ENCODE measurements around the gene MAD2L1BP. TPM values are rescaled to one million over a fixed set of nuclear protein-coding genes. Genes with fewer than 3 reads are reported as not detected.

MAD2L1BP gene
- total and polyA plus RNA-seq, 2 donors (not counting 3 experiments of a cell fraction or from before 2014, with no cell fraction given): 32.3 to 62.0 TPM

DNA sequence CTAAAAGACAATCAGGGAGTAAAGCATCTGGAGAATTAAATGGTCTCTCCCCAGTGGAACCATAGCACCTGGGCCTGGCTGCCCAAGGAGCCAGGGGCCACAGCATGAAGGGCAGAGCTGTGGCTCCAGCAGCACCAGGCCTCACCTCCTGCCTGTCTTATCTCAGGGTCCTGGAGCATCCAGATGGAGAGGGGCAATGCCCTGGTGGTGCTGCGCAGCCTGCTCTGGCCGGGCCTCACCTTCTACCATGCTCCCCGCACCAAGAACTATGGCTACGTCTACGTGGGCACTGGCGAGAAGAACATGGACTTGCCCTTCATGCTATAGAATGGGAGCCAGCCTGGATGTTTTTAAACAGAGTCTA is 35.0 kb downstream of the MAD2L1BP start:
- Histone ChIP-seq H3K4me3 (replicated peaks in 1 of 3; ENCODE audit: insufficient read depth in 1 of 3, low read depth in 1 of 3, low read length in 3 of 3) (no peak overlapping the region), H3K9me1 (replicated peaks; ENCODE audit: control insufficient read depth, extremely low read depth, insufficient read depth, low read length) (no peaks in the 10 kb centered on the region), H2AFZ (ENCODE audit: low read depth, low read length) (no peak overlapping the region), H3K4me2 (ENCODE audit: insufficient read depth, low read length) (no peak overlapping the region), H3K36me3 (ENCODE audit: control insufficient read depth in 2 of 2, extremely low read depth in 1 of 2, insufficient read depth in 2 of 2, low read length in 2 of 2) (peaks cover 2 to 32% of the 10 kb centered on the region in 2 experiments), H3K9ac (replicated peaks; ENCODE audit: extremely low read depth, insufficient read depth, low read length) (no peak overlapping the region), H3K27me3 (ENCODE audit: control insufficient read depth in 2 of 2, insufficient read depth in 2 of 2, low read length in 2 of 2) (no peaks in the 10 kb centered on the region), H3K27ac (ENCODE audit: insufficient read depth, low read depth, low read length) (no peak overlapping the region), H3K9me3 (replicated peaks; ENCODE audit: control insufficient read depth, insufficient read depth, low read length) (no peaks in the 10 kb centered on the region), H4K20me1 (replicated peaks; ENCODE audit: control insufficient read depth, extremely low read depth, insufficient read depth, low read length) (no peaks in the 10 kb centered on the region), H3K4me1 (ENCODE audit: control insufficient read depth, extremely low read depth, insufficient read depth, low read length) (peaks cover 5% of the 10 kb centered on the region), H3K79me2 (ENCODE audit: control insufficient read depth, insufficient read depth, low read length) (no peaks in the 10 kb centered on the region)
- TF ChIP-seq, protein P1, sequence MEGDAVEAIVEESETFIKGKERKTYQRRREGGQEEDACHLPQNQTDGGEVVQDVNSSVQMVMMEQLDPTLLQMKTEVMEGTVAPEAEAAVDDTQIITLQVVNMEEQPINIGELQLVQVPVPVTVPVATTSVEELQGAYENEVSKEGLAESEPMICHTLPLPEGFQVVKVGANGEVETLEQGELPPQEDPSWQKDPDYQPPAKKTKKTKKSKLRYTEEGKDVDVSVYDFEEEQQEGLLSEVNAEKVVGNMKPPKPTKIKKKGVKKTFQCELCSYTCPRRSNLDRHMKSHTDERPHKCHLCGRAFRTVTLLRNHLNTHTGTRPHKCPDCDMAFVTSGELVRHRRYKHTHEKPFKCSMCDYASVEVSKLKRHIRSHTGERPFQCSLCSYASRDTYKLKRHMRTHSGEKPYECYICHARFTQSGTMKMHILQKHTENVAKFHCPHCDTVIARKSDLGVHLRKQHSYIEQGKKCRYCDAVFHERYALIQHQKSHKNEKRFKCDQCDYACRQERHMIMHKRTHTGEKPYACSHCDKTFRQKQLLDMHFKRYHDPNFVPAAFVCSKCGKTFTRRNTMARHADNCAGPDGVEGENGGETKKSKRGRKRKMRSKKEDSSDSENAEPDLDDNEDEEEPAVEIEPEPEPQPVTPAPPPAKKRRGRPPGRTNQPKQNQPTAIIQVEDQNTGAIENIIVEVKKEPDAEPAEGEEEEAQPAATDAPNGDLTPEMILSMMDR (IDR thresholded peaks at IDR 0.05; ENCODE audit: extremely low read depth in 1 of 2, insufficient read depth in 1 of 2, low read depth in 1 of 2, low read length in 2 of 2): no peak
- TF ChIP-seq POLR2AphosphoS5 (IDR thresholded peaks at IDR 0.05; ENCODE audit: insufficient read depth, low read depth, low read length): no peak
- TF ChIP-seq JUN (IDR thresholded peaks at IDR 0.05; ENCODE audit: borderline replicate concordance, insufficient read depth, insufficient read length, low read depth): no peak
- no peak for TF ChIP-seq FOS (IDR thresholded peaks at IDR 0.05; ENCODE audit: borderline replicate concordance, insufficient read depth, low read length)
- TF ChIP-seq, protein P2, sequence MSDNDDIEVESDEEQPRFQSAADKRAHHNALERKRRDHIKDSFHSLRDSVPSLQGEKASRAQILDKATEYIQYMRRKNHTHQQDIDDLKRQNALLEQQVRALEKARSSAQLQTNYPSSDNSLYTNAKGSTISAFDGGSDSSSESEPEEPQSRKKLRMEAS (IDR thresholded peaks at IDR 0.05; ENCODE audit: insufficient read depth, insufficient read length): no peak
- TF ChIP-seq POLR2A (IDR thresholded peaks at IDR 0.05; ENCODE audit: low read depth, low read length): no peak
- BruUV-seq (replicated peaks): no TSS peak
- intact Hi-C loops (cut with micrococcal nuclease) (no loop called here), dilution Hi-C loops (cut with MboI; ENCODE audit: extremely low pct_ligation_motif_present, low sequenced_read_pairs) (no loop called here)
- CTCF ChIA-PET: interaction anchor here (0.8 to 7.1 kb wide), 8 partner anchors 10 to 409 kb away, joined by 3 to 177 read pairs (median 4); no protein-coding TSS in a partner anchor
- FAIRE-seq (no peak), DNase-seq (ENCODE audit: low read depth, low spot score) (no peak)
- POLR2A ChIA-PET: interaction anchor here (1.1 kb wide), 1 partner anchor 100 kb away, joined by 3 read pairs; the partner anchor contains the start of gene VEGFA
